ENCODE results near the gene DIDO1.

Gene DIDO1

GRCh38 chr20:62926229-62927127, at the start of gene DIDO1:
TSS of gene DIDO1 (minus strand) at chr20:62926505.
- H3K4me3 ChIP-seq, result peak within 1 kb of the TSS; percentile 84
- peak; percentile 50 for TF ChIP-seq CTCF (IDR thresholded peaks at IDR 0.05)
- DNase-seq (ENCODE audit: low spot score), result peak; percentile 83
- peak within 1 kb of the TSS; percentile 92 to 98 for H3K27ac ChIP-seq

GRCh38 chr20:62975251-62975760, 49.0 kb upstream of the DIDO1 start:
- no peak for DNase-seq (ENCODE audit: low spot score)
- TF ChIP-seq CTCF (IDR thresholded peaks at IDR 0.05), result no peak
- H3K27ac ChIP-seq, result no peak overlapping the region
- H3K4me3 ChIP-seq, result no peak overlapping the region

- peak overlapping the region; percentile 68 for H3K4me3 ChIP-seq
- no peak overlapping the region for H3K27ac ChIP-seq
- no peak for DNase-seq (ENCODE audit: low spot score)
- TF ChIP-seq CTCF (IDR thresholded peaks at IDR 0.05), result no peak
These were observed 46.8 kb upstream of the DIDO1 start for GRCh38 chr20:62972845-62973745.

- peak; percentile 88 for DNase-seq (ENCODE audit: low spot score)
- peak overlapping the region; percentile 68 for H3K4me3 ChIP-seq
- TF ChIP-seq CTCF (IDR thresholded peaks at IDR 0.05), result peak; percentile 91
- H3K27ac ChIP-seq, result no peak overlapping the region
These were observed 45.9 kb upstream of the DIDO1 start for GRCh38 chr20:62971950-62972844.

GRCh38 chr20:62971211-62971949, 45.1 kb upstream of the DIDO1 start:
- no peak for TF ChIP-seq CTCF (IDR thresholded peaks at IDR 0.05)

More at GRCh38 chr20:62971211-62971949, 45.1 kb upstream of the DIDO1 start:
- no peak for DNase-seq (ENCODE audit: low spot score)
- H3K4me3 ChIP-seq, result no peak overlapping the region
- no peak overlapping the region for H3K27ac ChIP-seq

Data from coronary artery (tissue), 2 donors.